Peyer's patch (tissue), 4 donors: ENCODE data around the gene TNFRSF8. TPM values are rescaled to one million over a fixed set of nuclear protein-coding genes. Genes with fewer than 3 reads are reported as not detected.

Experiments used
- DNase-seq, 3 donors: peaks; one replicate each; pipeline ENCODE4 v3.0.0-alpha.2; 2017 to 2019
- H3K27ac ChIP-seq, 4 donors: fragments of 200-600 bp; sonication (generic); one replicate each; pipeline ENCODE4 v1.5.1; 2016 to 2019
- H3K27me3 ChIP-seq, 2 donors: fragments of 200-600 bp; sonication (generic); one replicate each; pipeline ENCODE4 v1.5.1; 2019
- H3K36me3 ChIP-seq, 3 donors: fragments of 200-600 bp; sonication (generic); one replicate each; pipeline ENCODE4 v1.5.1; 2016 to 2019
- H3K4me1 ChIP-seq, 4 donors: fragments of 200-600 bp; sonication (generic); one replicate each; pipeline ENCODE4 v1.5.1; 2016 to 2019
- H3K4me3 ChIP-seq, 4 donors: fragments of 200-600 bp; sonication (generic); 1 replicate in 3 of 4; 2 replicates in 1 of 4; pipeline ENCODE4 v1.5.1; 2016 to 2019; ENCODE audit warnings: mild to moderate bottlenecking in 1 of 4
- H3K9me3 ChIP-seq, 4 donors: fragments of 200-600 bp; sonication (generic); one replicate each; pipeline ENCODE4 v1.5.1; 2016 to 2019; ENCODE audit warnings: mild to moderate bottlenecking in 1 of 4
- POLR2A ChIP-seq, 2 donors: fragments of 450-650 bp; IDR thresholded peaks; one replicate each; pipeline ENCODE4 v1.5.1; 2017; ENCODE audit warnings: antibody characterized with exemption in 2 of 2, mild to moderate bottlenecking in 2 of 2, moderate library complexity in 2 of 2
- total RNA-seq, 4 donors: library from RNA; depleted of rRNA; stranded (reverse); fragments of >200 nt; gene quantifications; one replicate each; pipeline ENCODE4 v1.1.0, GENCODE V29; 2016
- TF ChIP-seq, protein P1 (sequence below), 6 experiments: fragments of 450-650 bp in 4 of 6; fragments of 200-600 bp in 2 of 6; sonication (generic) in 1 of 6; IDR thresholded peaks; one replicate each; pipeline ENCODE4 v1.5.1; 2017 to 2019; ENCODE audit warnings: antibody characterized with exemption in 6 of 6, mild to moderate bottlenecking in 3 of 6, moderate library complexity in 1 of 6

TNFRSF8 gene
- total RNA-seq, 4 donors from 2014 or later = not detected

DNA sequence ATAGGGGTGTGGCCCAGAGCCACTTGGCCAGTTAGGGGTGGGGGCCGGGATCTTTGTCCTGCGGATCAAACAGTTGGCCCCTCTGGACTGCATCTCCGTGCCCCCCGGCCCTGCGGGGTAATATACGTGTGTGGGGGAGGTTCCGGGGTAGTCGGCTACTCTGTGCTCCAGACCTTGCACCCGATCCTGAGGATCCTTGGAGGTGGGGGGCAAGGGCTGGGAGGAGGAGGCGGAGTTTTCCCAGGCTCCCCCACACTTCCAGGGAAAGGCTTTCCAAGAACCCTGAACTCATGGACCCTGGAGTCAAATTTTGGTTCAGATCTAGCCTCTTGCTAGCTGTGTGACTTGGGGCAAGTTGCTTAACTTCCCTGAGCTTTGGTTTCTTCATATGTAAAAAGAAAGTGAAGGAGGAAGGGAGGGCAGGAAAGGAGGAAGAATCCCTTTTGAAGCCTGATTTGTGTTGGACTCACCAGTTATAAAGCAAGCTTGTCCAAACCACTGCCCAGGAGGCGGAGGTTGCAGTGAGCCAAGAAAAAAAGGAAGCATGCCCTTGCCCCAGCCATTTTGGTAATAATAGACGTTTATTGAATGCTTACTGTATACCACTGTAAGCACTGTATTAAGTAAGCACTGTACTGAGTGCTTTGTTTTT lies 43.1 kb upstream of the TNFRSF8 start:
- peak in 1 of 3 donors; percentile 53 for DNase-seq
- no peaks in the 10 kb centered on the region for H3K27me3 ChIP-seq
- peak overlapping the region; percentile 52 to 83 (median 78) for H3K27ac ChIP-seq
- peak overlapping the region; percentile 64 to 92 (median 83) for H3K4me3 ChIP-seq
- peaks cover 0 to 16% (median 0%) of the 10 kb centered on the region in 3 donors for H3K36me3 ChIP-seq
- no peaks in the 10 kb centered on the region for H3K9me3 ChIP-seq
- TF ChIP-seq, protein P1, sequence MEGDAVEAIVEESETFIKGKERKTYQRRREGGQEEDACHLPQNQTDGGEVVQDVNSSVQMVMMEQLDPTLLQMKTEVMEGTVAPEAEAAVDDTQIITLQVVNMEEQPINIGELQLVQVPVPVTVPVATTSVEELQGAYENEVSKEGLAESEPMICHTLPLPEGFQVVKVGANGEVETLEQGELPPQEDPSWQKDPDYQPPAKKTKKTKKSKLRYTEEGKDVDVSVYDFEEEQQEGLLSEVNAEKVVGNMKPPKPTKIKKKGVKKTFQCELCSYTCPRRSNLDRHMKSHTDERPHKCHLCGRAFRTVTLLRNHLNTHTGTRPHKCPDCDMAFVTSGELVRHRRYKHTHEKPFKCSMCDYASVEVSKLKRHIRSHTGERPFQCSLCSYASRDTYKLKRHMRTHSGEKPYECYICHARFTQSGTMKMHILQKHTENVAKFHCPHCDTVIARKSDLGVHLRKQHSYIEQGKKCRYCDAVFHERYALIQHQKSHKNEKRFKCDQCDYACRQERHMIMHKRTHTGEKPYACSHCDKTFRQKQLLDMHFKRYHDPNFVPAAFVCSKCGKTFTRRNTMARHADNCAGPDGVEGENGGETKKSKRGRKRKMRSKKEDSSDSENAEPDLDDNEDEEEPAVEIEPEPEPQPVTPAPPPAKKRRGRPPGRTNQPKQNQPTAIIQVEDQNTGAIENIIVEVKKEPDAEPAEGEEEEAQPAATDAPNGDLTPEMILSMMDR (IDR thresholded peaks at IDR 0.05) = no peak
- H3K4me1 ChIP-seq = peaks cover 0 to 9% (median 0%) of the 10 kb centered on the region in 4 donors

DNA sequence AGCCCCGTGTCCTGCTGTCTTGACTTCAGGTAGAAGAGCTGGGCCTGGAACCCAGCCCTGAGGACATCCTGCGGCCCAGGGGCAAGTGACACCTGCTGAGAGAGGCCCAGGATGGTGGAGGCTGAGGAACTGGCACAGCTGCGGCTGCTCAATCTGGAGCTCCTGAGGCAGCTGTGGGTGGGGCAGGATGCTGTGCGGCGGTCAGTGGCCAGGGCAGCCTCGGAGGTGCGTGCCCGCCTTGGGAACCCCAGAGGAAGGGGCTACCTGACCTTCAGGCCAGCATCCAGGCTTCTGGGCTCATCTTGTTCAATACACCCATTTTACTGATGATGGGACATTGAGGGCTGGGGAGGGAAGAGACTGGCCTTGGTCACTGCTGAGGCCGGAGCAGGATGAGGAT lies 41.5 kb upstream of the TNFRSF8 start:
- TF ChIP-seq, protein P1 (IDR thresholded peaks at IDR 0.05) = no peak
- TF ChIP-seq POLR2A (IDR thresholded peaks at IDR 0.05) = no peak
- no peaks in the 10 kb centered on the region for H3K27me3 ChIP-seq
- peaks cover 0 to 9% (median 0%) of the 10 kb centered on the region in 4 donors for H3K4me1 ChIP-seq
- peaks cover 0 to 31% (median 0%) of the 10 kb centered on the region in 3 donors for H3K36me3 ChIP-seq
- no peak overlapping the region for H3K27ac ChIP-seq
- no peak overlapping the region for H3K4me3 ChIP-seq
- DNase-seq = no peak
- H3K9me3 ChIP-seq = no peaks in the 10 kb centered on the region

DNA sequence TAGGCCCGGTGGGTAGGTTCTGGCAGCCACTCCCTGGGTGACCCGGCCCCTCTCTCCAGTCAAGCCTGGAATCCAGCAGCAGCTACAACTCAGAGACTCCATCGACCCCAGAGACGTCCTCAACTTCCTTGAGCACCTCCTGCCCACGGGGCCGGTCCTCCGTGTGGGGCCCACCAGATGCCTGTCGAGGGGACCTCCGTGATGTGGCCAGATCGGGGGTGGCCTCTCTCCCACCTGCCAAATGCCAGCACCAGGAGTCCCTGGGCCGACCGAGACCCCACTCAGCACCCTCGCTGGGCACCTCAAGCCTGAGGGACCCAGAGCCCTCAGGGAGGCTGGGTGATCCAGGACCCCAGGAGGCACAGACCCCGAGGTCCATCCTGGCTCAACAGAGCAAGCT lies 41.1 kb upstream of the TNFRSF8 start:
- peaks cover 0 to 35% (median 0%) of the 10 kb centered on the region in 3 donors for H3K36me3 ChIP-seq

DNA sequence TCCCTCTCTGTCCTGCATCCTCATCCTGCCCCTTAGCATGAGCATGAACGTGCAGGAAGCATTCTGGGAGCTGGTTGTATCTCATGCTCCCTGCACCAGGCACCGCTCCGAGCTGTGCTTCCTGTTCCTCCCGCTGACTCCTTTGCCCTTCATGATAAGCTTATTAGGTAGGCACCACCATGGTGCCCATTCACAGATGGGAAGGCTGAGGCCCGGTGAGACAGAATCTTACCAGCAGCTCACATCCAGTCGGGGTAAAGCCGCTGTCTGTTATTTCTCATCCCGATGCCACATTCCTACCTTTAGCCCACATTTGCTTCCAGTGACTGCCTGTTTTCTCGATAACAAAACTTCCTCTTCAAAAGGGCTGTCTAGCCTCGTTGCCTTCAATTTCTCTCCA lies 36.5 kb upstream of the TNFRSF8 start:
- no peaks in the 10 kb centered on the region for H3K9me3 ChIP-seq
- no peak for DNase-seq
- H3K36me3 ChIP-seq = peaks cover 0 to 64% (median 0%) of the 10 kb centered on the region in 3 donors
- no peaks in the 10 kb centered on the region for H3K4me1 ChIP-seq
- H3K4me3 ChIP-seq = no peak overlapping the region
- no peak for TF ChIP-seq POLR2A (IDR thresholded peaks at IDR 0.05)
- TF ChIP-seq, protein P1 (IDR thresholded peaks at IDR 0.05) = no peak
- no peak overlapping the region for H3K27ac ChIP-seq
- no peaks in the 10 kb centered on the region for H3K27me3 ChIP-seq

More for the DNA sequence above, 41.1 kb upstream of the TNFRSF8 start:
- DNase-seq = no peak
- Histone ChIP-seq H3K27me3 (no peaks in the 10 kb centered on the region), H3K4me3 (no peak overlapping the region), H3K9me3 (no peaks in the 10 kb centered on the region), H3K27ac (no peak overlapping the region), H3K4me1 (peaks cover 0 to 9% (median 0%) of the 10 kb centered on the region in 4 donors)
- TF ChIP-seq, protein P1 (IDR thresholded peaks at IDR 0.05) = no peak
- TF ChIP-seq POLR2A (IDR thresholded peaks at IDR 0.05) = no peak

DNA sequence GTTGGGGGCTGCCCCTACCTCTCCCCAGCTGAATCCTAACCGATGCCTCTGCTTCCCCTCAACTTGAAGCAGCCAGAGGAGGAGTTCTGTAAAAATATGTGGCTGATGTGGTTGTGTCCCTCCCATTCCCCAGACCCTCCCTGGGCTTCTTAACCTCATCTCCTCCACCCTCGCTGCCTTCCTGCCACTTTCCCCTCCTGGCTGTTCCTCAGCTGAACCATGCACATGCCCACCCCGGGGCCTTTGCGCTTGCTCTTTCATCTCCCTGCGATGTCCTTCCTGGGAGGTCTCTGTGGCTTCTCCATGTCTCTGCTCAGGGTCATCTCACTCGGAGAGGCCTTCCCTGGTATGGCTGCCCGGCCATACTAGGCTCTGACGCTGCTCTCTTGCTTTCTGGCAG lies 34.9 kb upstream of the TNFRSF8 start:
- Histone ChIP-seq H3K36me3 (peaks cover 0 to 79% (median 0%) of the 10 kb centered on the region in 3 donors), H3K27ac (no peak overlapping the region)

More for the DNA sequence above, 34.9 kb upstream of the TNFRSF8 start:
- DNase-seq = no peak
- Histone ChIP-seq H3K27me3 (no peaks in the 10 kb centered on the region), H3K4me3 (no peak overlapping the region), H3K9me3 (no peaks in the 10 kb centered on the region), H3K4me1 (no peaks in the 10 kb centered on the region)
- TF ChIP-seq, protein P1 (IDR thresholded peaks at IDR 0.05) = no peak
- TF ChIP-seq POLR2A (IDR thresholded peaks at IDR 0.05) = no peak
